Measurements from ENCODE around the gene NTN4. TPM values are rescaled to one million over a fixed set of nuclear protein-coding genes. Genes with fewer than 3 reads are reported as not detected.

Gene NTN4
- total RNA-seq, 1 donor from 2014 or later, result 81.3 TPM

GRCh38 chr12:95694136-95694535, 96.4 kb downstream of the NTN4 start:
- no peaks in the 10 kb centered on the region for H3K27me3 ChIP-seq (ENCODE audit: control insufficient read depth, insufficient read depth, low read length)
- TF ChIP-seq CTCF (IDR thresholded peaks at IDR 0.05; ENCODE audit: insufficient read depth, low read length, poor library complexity, severe bottlenecking), result no peak
- H3K36me3 ChIP-seq (ENCODE audit: control insufficient read depth, insufficient read depth, low read length), result no peaks in the 10 kb centered on the region
- no peak for DNase-seq (ENCODE audit: low read depth)
- H3K4me3 ChIP-seq (ENCODE audit: low read depth, low read length), result no peak overlapping the region

- no peak for TF ChIP-seq CTCF (IDR thresholded peaks at IDR 0.05; ENCODE audit: insufficient read depth, low read length, poor library complexity, severe bottlenecking)
- DNase-seq (ENCODE audit: low read depth), result no peak
- no peaks in the 10 kb centered on the region for H3K27me3 ChIP-seq (ENCODE audit: control insufficient read depth, insufficient read depth, low read length)
- H3K36me3 ChIP-seq (ENCODE audit: control insufficient read depth, insufficient read depth, low read length), result no peaks in the 10 kb centered on the region
- no peak overlapping the region for H3K4me3 ChIP-seq (ENCODE audit: low read depth, low read length)
Observed at GRCh38 chr12:95693689-95694088, 96.9 kb downstream of the NTN4 start.

- Histone ChIP-seq H3K36me3 (ENCODE audit: control insufficient read depth, insufficient read depth, low read length) (no peaks in the 10 kb centered on the region), H3K27me3 (ENCODE audit: control insufficient read depth, insufficient read depth, low read length) (no peaks in the 10 kb centered on the region), H3K4me3 (ENCODE audit: low read depth, low read length) (no peak overlapping the region)
- no peak for DNase-seq (ENCODE audit: low read depth)
- TF ChIP-seq CTCF (IDR thresholded peaks at IDR 0.05; ENCODE audit: insufficient read depth, low read length, poor library complexity, severe bottlenecking), result no peak
Observed at GRCh38 chr12:95690861-95691635, 99.5 kb downstream of the NTN4 start.

- no peak for TF ChIP-seq CTCF (IDR thresholded peaks at IDR 0.05; ENCODE audit: insufficient read depth, low read length, poor library complexity, severe bottlenecking)
- Histone ChIP-seq H3K4me3 (ENCODE audit: low read depth, low read length) (no peak overlapping the region), H3K27me3 (ENCODE audit: control insufficient read depth, insufficient read depth, low read length) (no peaks in the 10 kb centered on the region), H3K36me3 (ENCODE audit: control insufficient read depth, insufficient read depth, low read length) (peaks cover 1% of the 10 kb centered on the region)
- no peak for DNase-seq (ENCODE audit: low read depth)
Observed at GRCh38 chr12:95687937-95688336, 102.6 kb downstream of the NTN4 start.

GRCh38 chr12:95683418-95683817, 107.1 kb downstream of the NTN4 start:
- TF ChIP-seq CTCF (IDR thresholded peaks at IDR 0.05; ENCODE audit: insufficient read depth, low read length, poor library complexity, severe bottlenecking), result no peak
- Histone ChIP-seq H3K36me3 (ENCODE audit: control insufficient read depth, insufficient read depth, low read length) (peaks cover 1% of the 10 kb centered on the region), H3K4me3 (ENCODE audit: low read depth, low read length) (no peak overlapping the region), H3K27me3 (ENCODE audit: control insufficient read depth, insufficient read depth, low read length) (no peaks in the 10 kb centered on the region)
- no peak for DNase-seq (ENCODE audit: low read depth)
